Smooth muscle cell (in vitro differentiated cells): Measurements from ENCODE around the gene HNF4A. TPM values are rescaled to one million over a fixed set of nuclear protein-coding genes. Genes with fewer than 3 reads are reported as not detected.
"Not testable (repeated sequence)": the region's sequence is repeated elsewhere in the genome, so short reads cannot be mapped to it uniquely, and the experiment has no call there.

ENCODE experiments used
- DNase-seq: peaks from one replicate; lab custom pipeline; 2025; ENCODE audit not compliant: unreplicated experiment; lab: John Stamatoyannopoulos, UW
- H2AFZ ChIP-seq: fragments of 200-600 bp; sonication (generic); 2 replicates; pipeline ENCODE4 v1.6.0; 2016; ENCODE audit warnings: antibody characterized with exemption, low read depth, mild to moderate bottlenecking
- H3F3A ChIP-seq: fragments of 200-600 bp; sonication (generic); 2 replicates; pipeline ENCODE4 v1.6.0; 2017; ENCODE audit warnings: antibody characterized with exemption, low read depth
- H3K27ac ChIP-seq: fragments of 200-600 bp; sonication (generic); 2 replicates; pipeline ENCODE4 v1.5.1; 2016; ENCODE audit warnings: low read depth, mild to moderate bottlenecking
- H3K27me3 ChIP-seq: fragments of 200-600 bp; sonication (generic); 2 replicates; pipeline ENCODE4 v1.6.1; 2016; ENCODE audit warnings: low read depth, mild to moderate bottlenecking
- H3K36me3 ChIP-seq: fragments of 200-600 bp; sonication (generic); 2 replicates; pipeline ENCODE4 v1.5.1; 2016; ENCODE audit warnings: low read depth
- H3K4me1 ChIP-seq: fragments of 200-600 bp; sonication (generic); 2 replicates; pipeline ENCODE4 v1.5.1; 2016; ENCODE audit warnings: low read depth
- H3K4me2 ChIP-seq: fragments of 200-600 bp; sonication (generic); 2 replicates; pipeline ENCODE4 v1.6.0; 2016; ENCODE audit warnings: mild to moderate bottlenecking
- H3K4me3 ChIP-seq: fragments of 200-600 bp; sonication (generic); 2 replicates; pipeline ENCODE4 v1.5.1; 2016; ENCODE audit warnings: mild to moderate bottlenecking
- H3K79me2 ChIP-seq: fragments of 200-600 bp; sonication (generic); 2 replicates; pipeline ENCODE4 v1.6.0; 2016; ENCODE audit warnings: low read depth, mild to moderate bottlenecking
- H3K9ac ChIP-seq: fragments of 200-600 bp; sonication (generic); 2 replicates; pipeline ENCODE4 v1.6.0; 2016; ENCODE audit warnings: low read depth
- H3K9me3 ChIP-seq: fragments of 200-600 bp; sonication (generic); replicated peaks from 2 replicates; pipeline ENCODE4 v1.5.1; 2016; ENCODE audit warnings: low read depth
- H4K20me1 ChIP-seq: fragments of 200-600 bp; sonication (generic); 2 replicates; pipeline ENCODE4 v1.6.0; 2016; ENCODE audit warnings: low read depth
- CTCF ChIP-seq: fragments of 200-600 bp; sonication (generic); IDR thresholded peaks from 2 replicates; pipeline ENCODE4 v1.5.1; 2017; ENCODE audit warnings: borderline replicate concordance, mild to moderate bottlenecking, antibody characterized with exemption; ENCODE audit not compliant: insufficient read depth, poor library complexity, severe bottlenecking
- WGBS: methylation state at CpG from one replicate; pipeline ENCODE4 v1.1.7; 2016; ENCODE audit warnings: low lambda C conversion rate; 5-methylcytosine and 5-hydroxymethylcytosine counted together
- polyA plus RNA-seq: library from polyadenylated mRNA; unstranded; fragments of >200 nt; fragmentation: Nextera tagmentation; extraction: Ambion mirVana; gene quantifications from 2 replicates; pipeline ENCODE4 v1.2.1, GENCODE V29; 2016
- total RNA-seq: library from RNA; depleted of rRNA; stranded (reverse); fragments of >200 nt; gene quantifications from 2 replicates; pipeline ENCODE4 v1.2.3, GENCODE V29; 2014

Gene HNF4A
- total and polyA plus RNA-seq, 2 experiments from 2014 or later = not detected

DNA sequence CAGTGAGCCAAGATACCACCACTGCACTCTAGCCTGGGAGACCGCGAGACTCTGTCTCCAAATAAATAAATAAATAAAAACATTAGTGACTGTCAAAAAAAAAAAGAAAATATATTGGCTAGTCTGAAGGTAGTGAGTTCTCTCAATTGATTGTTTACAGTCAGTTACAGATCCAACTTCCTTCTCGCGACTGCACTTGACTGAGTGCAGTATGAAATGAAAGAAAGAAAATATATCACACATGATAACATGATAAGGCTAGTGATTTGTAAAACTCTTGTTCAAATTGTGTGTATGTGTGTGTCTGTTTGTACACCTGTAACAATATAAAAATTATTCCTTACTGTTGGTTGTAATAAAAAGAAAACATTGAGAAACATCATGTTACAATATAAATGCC lies 10.8 kb upstream of the HNF4A start:
- Histone ChIP-seq H2AFZ (no peak overlapping the region), H3K9me3 (no peaks in the 10 kb centered on the region), H3K4me1 (no peaks in the 10 kb centered on the region), H4K20me1 (no peaks in the 10 kb centered on the region), H3K27ac (no peak overlapping the region), H3K79me2 (no peaks in the 10 kb centered on the region), H3K36me3 (no peaks in the 10 kb centered on the region), H3F3A (no peaks in the 10 kb centered on the region), H3K9ac (no peak overlapping the region), H3K4me2 (no peak overlapping the region), H3K27me3 (no peaks in the 10 kb centered on the region), H3K4me3 (no peak overlapping the region)
- TF ChIP-seq CTCF = no peak
- DNase-seq = no peak
- WGBS = 93% methylated on average over 4 of the region's 4 CpGs

GRCh38 chr20:44345147-44345546 lies 10.4 kb upstream of the HNF4A start:
- Histone ChIP-seq H3K79me2 (no peaks in the 10 kb centered on the region), H3F3A (no peaks in the 10 kb centered on the region), H3K4me2 (no peak overlapping the region), H3K4me3 (no peak overlapping the region), H3K4me1 (no peaks in the 10 kb centered on the region), H3K9ac (no peak overlapping the region), H3K27me3 (no peaks in the 10 kb centered on the region), H2AFZ (no peak overlapping the region), H4K20me1 (no peaks in the 10 kb centered on the region), H3K27ac (no peak overlapping the region), H3K9me3 (no peaks in the 10 kb centered on the region), H3K36me3 (no peaks in the 10 kb centered on the region)
- 96% methylated on average over 8 of the region's 8 CpGs for WGBS
- TF ChIP-seq CTCF = no peak
- no peak for DNase-seq

DNA sequence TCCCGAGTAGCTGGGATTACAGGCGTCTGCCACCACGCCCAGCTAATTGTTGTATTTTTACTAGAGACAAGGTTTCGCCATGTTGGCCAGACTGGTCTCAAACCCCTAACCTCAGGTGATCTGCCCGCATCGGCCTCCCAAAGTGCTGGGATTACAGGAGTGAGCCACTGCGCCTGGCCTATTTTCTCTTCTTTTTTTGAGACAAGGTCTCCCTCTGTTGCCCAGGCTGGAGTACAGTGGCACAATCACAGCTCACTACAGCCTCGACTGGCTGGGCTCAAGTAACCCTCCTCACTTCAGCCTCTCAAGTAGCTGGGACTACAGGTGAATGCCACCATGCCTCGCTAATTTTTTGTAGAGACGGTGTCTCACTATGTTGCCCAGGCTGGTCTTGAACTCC lies 9.6 kb upstream of the HNF4A start:
- not testable (repeated sequence) for H3K4me1 ChIP-seq, DNase-seq
- 88% methylated on average over 10 of the region's 10 CpGs for WGBS

GRCh38 chr20:44348168-44348659 lies 7.3 kb upstream of the HNF4A start:
- Histone ChIP-seq H4K20me1 (no peaks in the 10 kb centered on the region), H3K4me1 (no peaks in the 10 kb centered on the region), H3K9ac (no peak overlapping the region), H3K36me3 (no peaks in the 10 kb centered on the region), H3F3A (no peaks in the 10 kb centered on the region), H2AFZ (no peak overlapping the region), H3K9me3 (no peaks in the 10 kb centered on the region), H3K27me3 (no peaks in the 10 kb centered on the region), H3K4me2 (no peak overlapping the region), H3K27ac (no peak overlapping the region), H3K79me2 (no peaks in the 10 kb centered on the region), H3K4me3 (no peak overlapping the region)
- DNase-seq = no peak
- 94% methylated on average over 4 of the region's 4 CpGs for WGBS
- no peak for TF ChIP-seq CTCF

More for the DNA sequence above, 9.6 kb upstream of the HNF4A start:
- not testable (repeated sequence) for H3K9ac ChIP-seq, H3K27ac ChIP-seq, H3K27me3 ChIP-seq, H3K79me2 ChIP-seq, H3K36me3 ChIP-seq, H3K9me3 ChIP-seq, H4K20me1 ChIP-seq, H3K4me2 ChIP-seq, H3K4me3 ChIP-seq, H2AFZ ChIP-seq, H3F3A ChIP-seq
